ENCODE measurements around the gene RCBTB1.
"Not testable (repeated sequence)": the region's sequence is repeated elsewhere in the genome, so short reads cannot be mapped to it uniquely, and the experiment has no call there.

The RCBTB1 gene

GRCh38 chr13:49516467-49516866 is 68.9 kb downstream of the RCBTB1 start:
- no peak for TF ChIP-seq CTCF (IDR thresholded peaks at IDR 0.05; ENCODE audit: insufficient read depth, low read depth, low read length, missing control alignments)
- no peak overlapping the region for H3K4me3 ChIP-seq (ENCODE audit: low read length)
- no peak for DNase-seq (ENCODE audit: low read depth)

- DNase-seq (ENCODE audit: low read depth) = no peak
- no peak for TF ChIP-seq CTCF (IDR thresholded peaks at IDR 0.05; ENCODE audit: insufficient read depth, low read depth, low read length, missing control alignments)
Observed at GRCh38 chr13:49512578-49512977, 72.8 kb downstream of the RCBTB1 start.

GRCh38 chr13:49503951-49504350 is 81.4 kb downstream of the RCBTB1 start:
- TF ChIP-seq CTCF (IDR thresholded peaks at IDR 0.05; ENCODE audit: insufficient read depth, low read depth, low read length, missing control alignments) = no peak
- no peak overlapping the region for H3K4me3 ChIP-seq (ENCODE audit: low read length)
- peak; percentile 32 for DNase-seq (ENCODE audit: low read depth)

More at GRCh38 chr13:49512578-49512977, 72.8 kb downstream of the RCBTB1 start:
- no peak overlapping the region for H3K4me3 ChIP-seq (ENCODE audit: low read length)

GRCh38 chr13:49502954-49503353 is 82.4 kb downstream of the RCBTB1 start:
- DNase-seq (ENCODE audit: low read depth) = no peak
- no peak for TF ChIP-seq CTCF (IDR thresholded peaks at IDR 0.05; ENCODE audit: insufficient read depth, low read depth, low read length, missing control alignments)
- H3K4me3 ChIP-seq (ENCODE audit: low read length) = no peak overlapping the region

- no peak overlapping the region for H3K4me3 ChIP-seq (ENCODE audit: low read length)
- no peak for TF ChIP-seq CTCF (IDR thresholded peaks at IDR 0.05; ENCODE audit: insufficient read depth, low read depth, low read length, missing control alignments)
- DNase-seq (ENCODE audit: low read depth) = no peak
Observed at GRCh38 chr13:49499889-49500660, 85.3 kb downstream of the RCBTB1 start.

- no peak for DNase-seq (ENCODE audit: low read depth)
- no peak overlapping the region for H3K4me3 ChIP-seq (ENCODE audit: low read length)
- TF ChIP-seq CTCF (IDR thresholded peaks at IDR 0.05; ENCODE audit: insufficient read depth, low read depth, low read length, missing control alignments) = no peak
Observed at GRCh38 chr13:49498206-49498605, 87.2 kb downstream of the RCBTB1 start.

- no peak for DNase-seq (ENCODE audit: low read depth)
- H3K4me3 ChIP-seq (ENCODE audit: low read length) = no peak overlapping the region
- TF ChIP-seq CTCF (IDR thresholded peaks at IDR 0.05; ENCODE audit: insufficient read depth, low read depth, low read length, missing control alignments) = no peak
Observed at GRCh38 chr13:49497272-49497671, 88.1 kb downstream of the RCBTB1 start.

- H3K4me3 ChIP-seq (ENCODE audit: low read length) = not testable (repeated sequence)
- DNase-seq (ENCODE audit: low read depth) = peak; percentile 6
Observed at GRCh38 chr13:49496837-49497236, 88.5 kb downstream of the RCBTB1 start.
